DND-41 (cell line): Measurements from ENCODE around the gene WNT1.

Source experiments
- CTCF ChIP-seq: IDR thresholded peaks from 2 replicates; pipeline ENCODE4 v1.5.1; 2012; ENCODE audit warnings: borderline replicate concordance, low read length, moderate library complexity, mild to moderate bottlenecking; ENCODE audit not compliant: poor library complexity, severe bottlenecking; ENCODE audit errors: extremely low read depth
- EZH2 ChIP-seq: IDR thresholded peaks from 3 replicates; pipeline ENCODE4 v1.6.1; 2012; ENCODE audit warnings: borderline replicate concordance, low read depth, mild to moderate bottlenecking, moderate library complexity, low read length, inconsistent platforms; ENCODE audit not compliant: severe bottlenecking

- TF ChIP-seq CTCF (no peak), EZH2 (no peak)
These were observed 22.2 kb downstream of the WNT1 start for GRCh38 chr12:49000346-49000745.
